Urinary bladder (tissue), 4 donors: ENCODE measurements around the gene EP400. TPM values are rescaled to one million over a fixed set of nuclear protein-coding genes. Genes with fewer than 3 reads are reported as not detected.
"Not testable (repeated sequence)": the region's sequence is repeated elsewhere in the genome, so short reads cannot be mapped to it uniquely, and the experiment has no call there.

Experiments
- DNase-seq: peaks from one replicate; pipeline ENCODE4 v3.0.0-alpha.2; 2015; ENCODE audit errors: extremely low spot score
- H3K27ac ChIP-seq: one replicate; pipeline ENCODE4 v1.5.1; 2013; ENCODE audit warnings: low read depth, mild to moderate bottlenecking, moderate library complexity
- H3K36me3 ChIP-seq: one replicate; pipeline ENCODE4 v1.6.1; 2013; ENCODE audit warnings: mild to moderate bottlenecking, moderate library complexity; ENCODE audit not compliant: insufficient read depth
- H3K4me1 ChIP-seq: one replicate; pipeline ENCODE4 v1.6.1; 2013; ENCODE audit warnings: mild to moderate bottlenecking, moderate library complexity; ENCODE audit not compliant: insufficient read depth
- H3K4me3 ChIP-seq: one replicate; pipeline ENCODE4 v1.5.1; 2013; ENCODE audit warnings: low read depth, low read length
- WGBS: extraction: QIAGEN DNeasy Blood & Tissue Kit; methylation state at CpG from one replicate; pipeline ENCODE4 v1.1.7; 2013; 5-methylcytosine and 5-hydroxymethylcytosine counted together
- polyA plus RNA-seq: library from polyadenylated mRNA; stranded (reverse); fragments of 200-250 nt; gene quantifications from one replicate; pipeline ENCODE4 v1.2.3, GENCODE V29; 2013
- total RNA-seq: library from RNA; depleted of rRNA; stranded (reverse); fragments of >200 nt; gene quantifications from one replicate; pipeline ENCODE4 v1.2.3, GENCODE V29; 2014
- donor health status: healthy with polysubstance abuse.
- donor health status: healthy.

EP400 gene
- total and polyA plus RNA-seq, 2 donors: 17.9 to 20.1 TPM

DNA sequence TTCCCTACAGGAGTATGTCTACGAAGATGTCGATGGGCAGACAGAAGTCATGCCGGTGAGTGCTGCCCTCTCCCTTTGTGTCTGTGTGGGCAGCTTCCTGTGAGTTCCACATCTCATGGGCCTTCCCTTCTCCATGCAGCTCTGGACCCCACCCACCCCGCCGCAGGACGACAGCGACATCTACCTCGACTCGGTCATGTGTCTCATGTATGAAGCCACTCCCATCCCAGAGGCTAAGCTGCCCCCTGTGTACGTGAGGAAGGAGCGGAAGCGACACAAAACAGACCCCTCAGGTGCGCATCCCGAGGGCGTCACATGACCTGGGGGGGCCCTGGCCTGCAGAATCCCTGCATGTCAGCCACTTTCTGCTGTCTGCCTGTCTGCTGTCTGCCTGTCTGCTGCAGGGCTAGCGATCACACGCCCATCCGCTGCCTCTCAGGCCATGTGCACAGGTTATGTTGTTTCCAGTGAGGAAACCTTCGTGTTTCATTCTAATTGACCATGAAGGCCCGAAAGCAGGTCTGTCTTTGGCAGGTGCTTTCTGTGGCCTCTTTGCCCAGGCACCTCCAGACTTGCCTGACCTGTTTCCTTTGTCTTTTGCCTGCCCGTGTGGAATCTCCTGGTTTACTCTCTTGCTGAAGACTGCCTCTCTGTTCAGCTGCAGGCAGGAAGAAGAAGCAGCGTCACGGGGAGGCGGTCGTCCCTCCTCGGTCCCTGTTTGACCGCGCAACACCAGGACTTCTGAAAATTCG is 95.1 kb downstream of the EP400 start:
- no peaks in the 10 kb centered on the region for H3K4me1 ChIP-seq
- WGBS: 95% methylated on average over 29 of the region's 29 CpGs
- DNase-seq: no peak
- H3K36me3 ChIP-seq: no peaks in the 10 kb centered on the region
- H3K27ac ChIP-seq: no peak overlapping the region
- no peak overlapping the region for H3K4me3 ChIP-seq

DNA sequence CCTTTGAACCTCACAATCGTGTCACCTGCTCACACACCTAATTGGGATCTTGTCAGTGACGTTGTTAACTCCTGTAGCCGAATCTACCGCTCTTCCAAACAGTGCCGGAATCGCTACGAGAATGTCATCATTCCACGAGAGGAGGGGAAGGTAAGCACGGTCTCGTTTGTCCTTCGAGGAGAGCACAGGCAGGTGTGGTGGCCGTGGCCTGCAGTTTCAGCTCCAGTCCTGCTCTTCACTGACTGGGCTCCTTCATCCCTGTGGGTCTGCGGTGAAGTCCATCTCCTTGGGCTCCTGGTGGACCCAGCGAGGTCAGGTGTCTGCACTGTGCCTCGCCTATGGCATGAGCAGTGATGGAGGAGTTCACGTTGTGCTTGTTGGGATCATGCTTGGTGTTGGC is 96.0 kb downstream of the EP400 start:
- DNase-seq: no peak
- H3K27ac ChIP-seq: no peak overlapping the region
- H3K4me3 ChIP-seq: no peak overlapping the region
- no peaks in the 10 kb centered on the region for H3K36me3 ChIP-seq
- WGBS: 95% methylated on average over 16 of the region's 16 CpGs
- no peaks in the 10 kb centered on the region for H3K4me1 ChIP-seq

- Histone ChIP-seq H3K27ac (no peak overlapping the region), H3K4me3 (no peak overlapping the region), H3K4me1 (no peaks in the 10 kb centered on the region), H3K36me3 (no peaks in the 10 kb centered on the region)
- 45% methylated on average over 11 of the region's 11 CpGs for whole genome bisulfite sequencing
- no peak for DNase-seq
These were observed 96.8 kb downstream of the EP400 start for GRCh38 chr12:132046561-132046960.

DNA sequence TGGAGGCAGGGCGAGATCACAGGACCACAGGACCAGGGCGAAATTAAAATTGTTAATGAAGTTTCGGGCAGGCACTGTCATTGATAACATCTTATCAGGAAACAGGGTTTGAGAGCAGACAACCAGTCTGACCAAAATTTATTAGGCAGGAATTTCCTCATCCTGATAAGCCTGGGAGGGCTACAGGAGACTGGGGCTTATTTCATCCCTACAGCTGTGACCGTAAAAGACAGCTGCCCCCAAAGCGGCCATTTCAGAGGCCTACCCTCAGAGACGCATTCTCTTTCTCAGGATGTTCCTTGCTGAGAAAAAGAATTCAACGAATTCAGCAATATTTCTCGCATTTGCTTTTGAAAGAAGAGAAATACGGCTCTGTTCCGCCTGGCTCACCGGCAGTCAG is 97.9 kb downstream of the EP400 start:
- not testable (repeated sequence) for H3K4me3 ChIP-seq, H3K27ac ChIP-seq, H3K36me3 ChIP-seq, H3K4me1 ChIP-seq, DNase-seq
- 69% methylated on average over 11 of the region's 11 CpGs for WGBS

GRCh38 chr12:132049442-132049841 is 99.7 kb downstream of the EP400 start:
- H3K4me1 ChIP-seq: no peaks in the 10 kb centered on the region
- H3K36me3 ChIP-seq: no peaks in the 10 kb centered on the region
- H3K4me3 ChIP-seq: no peak overlapping the region
- H3K27ac ChIP-seq: no peak overlapping the region
- DNase-seq: no peak
- 99% methylated on average over 2 of the region's 2 CpGs for WGBS

- WGBS: 91% methylated on average over 14 of the region's 14 CpGs
- no peaks in the 10 kb centered on the region for H3K36me3 ChIP-seq
These were observed 100.1 kb downstream of the EP400 start for GRCh38 chr12:132049876-132050275.

DNA sequence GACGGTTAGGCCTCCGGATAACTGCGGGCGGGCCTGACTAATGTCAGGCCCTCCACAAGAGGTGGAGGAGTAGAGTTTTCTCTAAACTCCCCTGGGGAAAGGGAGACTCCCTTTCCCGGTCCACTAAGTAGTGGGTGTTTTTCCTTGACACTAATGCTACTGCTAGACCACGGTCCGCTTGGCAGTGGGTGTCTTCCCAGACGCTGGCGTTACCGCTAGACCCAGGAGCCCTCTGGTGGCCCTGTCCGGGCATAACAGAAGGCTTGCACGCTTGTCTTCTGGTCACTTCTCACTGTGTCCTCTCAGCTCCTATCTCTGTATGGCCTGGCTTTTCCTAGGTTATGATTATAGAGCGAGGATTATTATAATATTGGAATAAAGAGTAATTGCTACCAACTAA is 102.0 kb downstream of the EP400 start:
- WGBS: 84% methylated on average over 13 of the region's 13 CpGs
- H3K4me1 ChIP-seq, H3K27ac ChIP-seq, H3K36me3 ChIP-seq, H3K4me3 ChIP-seq, DNase-seq: not testable (repeated sequence)

More at GRCh38 chr12:132049876-132050275, 100.1 kb downstream of the EP400 start:
- no peaks in the 10 kb centered on the region for H3K4me1 ChIP-seq
- no peak for DNase-seq
- no peak overlapping the region for H3K27ac ChIP-seq
- H3K4me3 ChIP-seq: no peak overlapping the region

DNA sequence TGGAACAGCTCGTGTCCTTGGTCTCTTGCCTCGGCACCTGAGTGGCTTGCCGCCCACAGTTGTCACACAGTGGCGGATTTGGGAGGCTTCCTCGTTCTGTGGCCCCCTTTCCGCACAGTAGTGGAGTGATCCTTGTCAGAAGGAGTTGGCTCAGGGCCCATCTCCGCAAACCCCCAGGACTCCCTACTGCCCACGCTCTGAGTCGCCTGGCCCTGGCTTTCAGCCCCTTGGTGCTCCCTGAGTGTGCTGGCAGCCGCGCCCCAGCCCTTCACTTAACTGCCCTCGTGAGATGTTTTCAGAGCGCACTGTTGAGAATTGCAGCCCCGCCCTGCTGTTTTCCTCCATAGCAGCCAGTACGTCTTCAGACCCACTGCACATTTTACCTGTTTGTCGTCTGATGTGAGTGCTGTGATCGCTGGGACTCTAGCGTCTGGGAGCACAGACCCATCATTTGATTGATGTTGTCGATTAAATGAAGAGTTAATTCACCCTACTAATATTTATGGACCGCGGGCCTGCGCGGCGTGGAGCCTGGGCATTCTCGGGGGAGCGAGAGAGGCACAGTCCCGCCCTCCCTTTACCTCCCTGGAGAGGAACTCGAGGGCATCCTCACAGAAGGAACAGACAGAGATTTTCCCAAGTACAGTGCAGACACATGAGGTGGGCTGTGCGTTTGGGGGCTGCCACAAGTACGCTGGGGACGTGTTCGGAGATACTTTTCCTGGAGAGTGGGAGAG is 102.6 kb downstream of the EP400 start:
- 95% methylated on average over 32 of the region's 32 CpGs for WGBS
- Histone ChIP-seq H3K27ac (no peak overlapping the region), H3K36me3 (no peaks in the 10 kb centered on the region), H3K4me3 (no peak overlapping the region), H3K4me1 (no peaks in the 10 kb centered on the region)
- no peak for DNase-seq

DNA sequence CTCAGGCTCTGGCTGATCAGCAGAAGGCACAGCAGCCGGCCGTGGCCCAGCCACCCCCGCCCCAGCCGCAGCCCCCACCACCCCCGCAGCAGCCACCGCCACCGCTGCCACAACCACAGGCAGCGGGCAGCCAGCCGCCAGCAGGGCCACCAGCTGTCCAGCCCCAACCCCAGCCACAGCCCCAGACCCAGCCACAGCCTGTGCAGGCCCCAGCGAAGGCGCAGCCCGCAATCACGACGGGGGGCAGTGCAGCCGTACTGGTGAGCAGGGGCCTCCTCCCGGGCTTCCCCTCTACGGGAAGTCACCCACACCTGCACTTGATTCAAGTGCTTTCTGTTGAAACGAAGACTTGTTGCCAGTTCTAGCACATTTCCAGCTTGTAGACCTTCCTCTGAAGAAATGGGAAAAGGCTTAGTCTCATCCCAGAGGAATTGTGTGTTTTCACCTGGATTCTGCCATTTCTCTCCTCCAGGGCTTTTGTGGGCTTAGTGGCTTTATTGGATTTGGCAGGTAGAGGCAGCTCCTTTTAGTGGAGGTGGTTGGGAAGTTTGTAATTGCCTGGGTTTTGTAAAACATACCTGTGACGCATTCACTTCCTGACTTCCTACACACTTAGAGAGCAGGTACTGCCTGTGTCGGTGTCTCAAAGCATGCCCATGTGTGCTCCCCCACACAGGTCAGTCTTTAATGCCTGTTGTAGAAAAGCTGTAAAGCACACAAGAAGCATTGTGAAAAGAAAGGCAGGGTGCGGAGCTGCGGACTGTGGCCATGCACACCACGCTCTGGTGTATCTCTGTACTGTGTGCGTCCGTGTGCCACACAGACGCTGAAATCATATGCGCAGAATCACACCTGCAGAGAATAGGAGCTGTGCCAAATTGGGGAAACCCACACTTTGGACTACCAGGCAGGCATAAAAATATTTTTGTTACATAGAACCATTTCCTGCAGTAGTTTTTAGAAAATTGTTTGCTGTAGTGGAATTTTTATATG is 103.9 kb downstream of the EP400 start:
- Histone ChIP-seq H3K4me1 (no peaks in the 10 kb centered on the region), H3K36me3 (no peaks in the 10 kb centered on the region), H3K4me3 (no peak overlapping the region), H3K27ac (no peak overlapping the region)
- 95% methylated on average over 27 of the region's 27 CpGs for WGBS
- DNase-seq: no peak

GRCh38 chr12:132054983-132055382 is 105.2 kb downstream of the EP400 start:
- no peak for DNase-seq
- Histone ChIP-seq H3K4me3 (no peak overlapping the region), H3K4me1 (no peaks in the 10 kb centered on the region), H3K27ac (no peak overlapping the region), H3K36me3 (no peaks in the 10 kb centered on the region)
- WGBS: 96% methylated on average over 12 of the region's 12 CpGs

- Histone ChIP-seq H3K4me3 (no peak overlapping the region), H3K27ac (no peak overlapping the region), H3K4me1 (no peaks in the 10 kb centered on the region), H3K36me3 (no peaks in the 10 kb centered on the region)
- 94% methylated on average over 11 of the region's 11 CpGs for WGBS
- no peak for DNase-seq
These were observed 105.9 kb downstream of the EP400 start for GRCh38 chr12:132055535-132056096.

- H3K4me1 ChIP-seq: no peaks in the 10 kb centered on the region
- no peak for DNase-seq
- WGBS: 85% methylated on average over 5 of the region's 5 CpGs
- H3K4me3 ChIP-seq: no peak overlapping the region
- H3K36me3 ChIP-seq: no peaks in the 10 kb centered on the region
- no peak overlapping the region for H3K27ac ChIP-seq
These were observed 106.6 kb downstream of the EP400 start for GRCh38 chr12:132056320-132056719.

DNA sequence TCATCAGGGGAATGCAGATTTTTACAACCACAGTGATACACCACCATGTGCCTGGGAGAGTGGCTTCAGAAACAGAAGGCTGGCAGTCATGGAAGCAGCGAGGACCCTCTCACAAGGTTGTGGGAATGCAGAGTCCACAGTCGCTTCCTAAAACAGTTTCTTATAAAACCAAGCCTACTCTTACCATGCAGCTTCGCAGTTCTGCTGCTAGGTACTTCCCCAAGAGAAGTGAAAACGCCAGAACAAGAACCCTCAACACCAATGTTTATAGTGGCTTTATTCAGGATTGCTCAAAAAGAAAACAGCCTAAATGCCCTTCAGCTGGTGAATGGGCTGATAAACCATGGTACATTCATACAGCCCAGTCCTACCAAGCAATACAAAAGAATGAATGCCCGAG is 107.2 kb downstream of the EP400 start:
- no peak for DNase-seq
- Histone ChIP-seq H3K4me3 (no peak overlapping the region), H3K4me1 (no peaks in the 10 kb centered on the region), H3K36me3 (no peaks in the 10 kb centered on the region), H3K27ac (no peak overlapping the region)
- WGBS: 88% methylated on average over 5 of the region's 5 CpGs
